CD4-positive, CD25-positive, alpha-beta regulatory T cell (primary cell): ENCODE data around the gene TNRC6A. TPM values are rescaled to one million over a fixed set of nuclear protein-coding genes. Genes with fewer than 3 reads are reported as not detected.

Source experiments
- ATAC-seq, 2 donors: fragments of 150-1000 bp; cut with Tn5 transposase; one replicate each; pipeline ENCODE4 v1.10.0; 2021; ENCODE audit warnings: low read depth in 2 of 2, moderate number of reproducible peaks in 2 of 2, moderate library complexity in 1 of 2
- DNase-seq, 3 donors: peaks; one replicate each; pipeline versions ENCODE4 v3.0.0 to v3.0.0-alpha.2; 2012 to 2022; ENCODE audit warnings: mixed read lengths in 1 of 3
- H3K27ac ChIP-seq: one replicate; pipeline ENCODE4 v1.7.0; 2013; ENCODE audit warnings: mild to moderate bottlenecking, low read length; ENCODE audit not compliant: insufficient read depth, poor library complexity, severe bottlenecking
- H3K27me3 ChIP-seq: one replicate; pipeline ENCODE4 v1.7.0; 2013; ENCODE audit warnings: low read length; ENCODE audit not compliant: control insufficient read depth, insufficient read depth
- H3K36me3 ChIP-seq: one replicate; pipeline ENCODE4 v1.7.0; 2013; ENCODE audit warnings: mild to moderate bottlenecking, low read length, moderate library complexity; ENCODE audit not compliant: control insufficient read depth, insufficient read depth
- H3K4me1 ChIP-seq: 2 replicates; pipeline ENCODE4 v1.7.0; 2013; ENCODE audit warnings: mild to moderate bottlenecking, low read length; ENCODE audit not compliant: insufficient read depth, control insufficient read depth, poor library complexity, severe bottlenecking
- H3K4me3 ChIP-seq: one replicate; pipeline ENCODE4 v1.7.0; 2013; ENCODE audit warnings: low read depth, mild to moderate bottlenecking, low read length, moderate library complexity
- H3K9me3 ChIP-seq, 2 experiments: 1 replicate in 1 of 2; 2 replicates in 1 of 2; pipeline ENCODE4 v1.7.0; 2013; ENCODE audit warnings: low read length in 2 of 2, mild to moderate bottlenecking in 1 of 2, moderate library complexity in 1 of 2; ENCODE audit not compliant: control insufficient read depth in 2 of 2
- H3K27ac Mint-ChIP-seq, 3 donors: one replicate each; pipeline ENCODE4 v1.8.0; 2020 to 2022; ENCODE audit warnings: mild to moderate bottlenecking in 3 of 3, mixed read lengths in 3 of 3, moderate library complexity in 2 of 3
- H3K27me3 Mint-ChIP-seq: one replicate; pipeline ENCODE4 v1.8.0; 2022; ENCODE audit warnings: mild to moderate bottlenecking, mixed read lengths
- H3K36me3 Mint-ChIP-seq: one replicate; pipeline ENCODE4 v1.8.0; 2020; ENCODE audit warnings: mixed read lengths
- H3K4me1 Mint-ChIP-seq, 4 donors: one replicate each; pipeline ENCODE4 v1.8.0; 2020 to 2022; ENCODE audit warnings: mixed read lengths in 4 of 4, mild to moderate bottlenecking in 1 of 4
- H3K4me3 Mint-ChIP-seq, 4 donors: one replicate each; pipeline ENCODE4 v1.8.0; 2020 to 2022; ENCODE audit warnings: mild to moderate bottlenecking in 4 of 4, mixed read lengths in 4 of 4, moderate library complexity in 3 of 4
- H3K9me3 Mint-ChIP-seq, 7 donors: one replicate each; pipeline ENCODE4 v1.8.0; 2020 to 2022; ENCODE audit warnings: mixed read lengths in 7 of 7, mild to moderate bottlenecking in 3 of 7, moderate library complexity in 2 of 7
- polyA plus RNA-seq, 4 donors: library from polyadenylated mRNA; unstranded; fragments of 300-500 nt; fragmentation: Illumina TruSeq; gene quantifications; one replicate each; pipeline ENCODE4 v1.2.3, GENCODE V29; 2021
- total RNA-seq: library from RNA; stranded (reverse); gene quantifications from one replicate; pipeline ENCODE4 v1.2.3, GENCODE V29; 2022

The TNRC6A gene
- total and polyA plus RNA-seq, 5 donors from 2014 or later, result 7.2 to 89.0 (median 10.4) TPM

DNA sequence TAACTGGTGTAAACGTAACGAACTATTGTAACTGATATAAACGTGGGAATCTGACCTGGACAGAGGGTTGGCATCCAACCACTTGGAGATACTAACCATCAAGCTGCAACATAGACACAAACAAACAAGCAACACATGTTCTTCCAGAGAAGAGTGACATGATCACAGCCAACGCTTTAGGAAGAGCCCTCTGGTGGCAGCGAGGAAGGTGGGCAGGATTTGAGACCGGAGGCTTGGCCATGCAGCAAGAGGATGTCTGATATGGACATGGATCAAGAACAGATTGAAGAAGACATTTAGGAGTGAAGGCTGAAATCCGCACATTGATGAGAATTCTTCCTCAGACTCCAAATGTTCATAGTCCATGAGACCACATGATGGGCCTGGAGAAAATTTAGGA lies 40.3 kb upstream of the TNRC6A start:
- Mint-ChIP-seq H3K27ac (no peak overlapping the region), H3K4me1 (peaks cover 0 to 3% (median under 1%) of the 10 kb centered on the region in 4 donors), H3K4me3 (no peak overlapping the region), H3K27me3 (no peaks in the 10 kb centered on the region), H3K36me3 (no peaks in the 10 kb centered on the region), H3K9me3 (peaks cover 0 to 2% (median 0%) of the 10 kb centered on the region in 7 donors)
- DNase-seq, result no peak
- Histone ChIP-seq H3K4me1 (no peaks in the 10 kb centered on the region), H3K27ac (no peak overlapping the region), H3K4me3 (no peak overlapping the region), H3K9me3 (no peaks in the 10 kb centered on the region), H3K36me3 (no peaks in the 10 kb centered on the region), H3K27me3 (no peaks in the 10 kb centered on the region)
- ATAC-seq, result no peak

DNA sequence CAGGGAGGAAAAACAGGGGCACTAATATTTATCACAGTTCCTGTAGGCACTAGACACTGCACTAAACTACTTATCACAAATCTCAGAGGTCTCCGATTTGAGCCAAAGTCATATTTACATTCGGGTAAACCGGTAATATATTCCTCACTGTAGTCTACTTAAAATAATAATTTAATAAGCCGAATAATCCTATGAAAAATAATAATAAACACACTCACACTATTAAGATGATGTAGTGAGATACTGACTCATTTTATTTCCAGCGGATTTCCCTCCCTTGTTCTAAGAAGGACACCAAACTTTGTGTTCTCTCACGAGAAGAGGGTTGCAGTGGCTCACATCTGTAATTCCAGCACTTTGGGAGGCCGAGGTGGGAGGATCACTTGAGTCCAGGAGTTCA lies 36.6 kb upstream of the TNRC6A start:
- DNase-seq, result no peak
- H3K9me3 Mint-ChIP-seq, result peaks cover 0 to 3% (median 0%) of the 10 kb centered on the region in 7 donors
- H3K4me3 ChIP-seq, result no peak overlapping the region
- no peaks in the 10 kb centered on the region for H3K27me3 ChIP-seq
- no peaks in the 10 kb centered on the region for H3K27me3 Mint-ChIP-seq
- no peaks in the 10 kb centered on the region for H3K4me1 Mint-ChIP-seq
- no peaks in the 10 kb centered on the region for H3K4me1 ChIP-seq
- H3K36me3 ChIP-seq, result no peaks in the 10 kb centered on the region
- no peaks in the 10 kb centered on the region for H3K9me3 ChIP-seq
- H3K4me3 Mint-ChIP-seq, result no peak overlapping the region
- H3K27ac ChIP-seq, result no peak overlapping the region
- no peak overlapping the region for H3K27ac Mint-ChIP-seq
- H3K36me3 Mint-ChIP-seq, result no peaks in the 10 kb centered on the region
- ATAC-seq, result no peak

DNA sequence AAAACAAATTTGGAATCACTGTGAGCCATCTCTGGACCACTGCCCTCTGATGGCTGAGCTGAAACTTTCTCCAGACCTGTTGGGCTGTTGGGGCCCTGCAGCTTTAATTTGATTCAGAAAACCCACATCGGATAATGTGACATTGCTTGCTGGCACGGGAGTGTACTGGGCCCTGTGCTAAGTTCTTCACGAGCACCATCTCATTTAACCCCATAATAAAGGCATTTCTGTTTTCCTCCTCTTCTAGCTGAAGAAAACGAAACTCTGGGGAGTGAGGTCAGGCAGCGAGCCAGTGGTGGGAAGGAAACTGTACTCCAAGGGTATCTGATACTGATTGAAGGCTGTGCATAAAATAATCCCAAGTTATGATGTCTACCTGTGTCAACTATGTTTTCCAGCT lies 34.5 kb upstream of the TNRC6A start:
- Histone ChIP-seq H3K4me1 (no peaks in the 10 kb centered on the region), H3K27me3 (no peaks in the 10 kb centered on the region), H3K27ac (no peak overlapping the region), H3K36me3 (no peaks in the 10 kb centered on the region), H3K4me3 (no peak overlapping the region), H3K9me3 (no peaks in the 10 kb centered on the region)
- Mint-ChIP-seq H3K27me3 (no peaks in the 10 kb centered on the region), H3K27ac (no peak overlapping the region), H3K9me3 (peaks cover 0 to 3% (median 0%) of the 10 kb centered on the region in 7 donors), H3K4me1 (no peaks in the 10 kb centered on the region), H3K4me3 (no peak overlapping the region), H3K36me3 (no peaks in the 10 kb centered on the region)
- no peak for DNase-seq
- ATAC-seq, result no peak

DNA sequence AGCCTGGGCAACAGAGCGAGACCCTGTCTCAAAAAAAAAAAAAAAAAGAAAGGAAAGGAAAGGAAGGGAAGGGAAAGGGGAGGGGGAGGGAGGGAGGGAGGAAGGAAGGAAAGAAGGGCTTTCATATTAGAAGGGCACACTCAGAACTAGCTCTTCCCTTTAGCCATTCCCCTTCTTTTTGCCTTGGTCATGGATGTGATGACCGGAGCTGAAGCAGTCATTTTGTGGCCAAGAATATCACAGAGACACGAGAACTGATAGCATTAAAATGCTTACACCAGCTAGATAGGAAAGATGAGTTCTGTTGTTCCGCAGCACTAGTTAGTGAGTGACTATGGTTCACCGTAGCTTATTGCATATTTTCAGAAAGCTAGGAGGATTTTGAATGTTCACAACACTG lies 32.8 kb upstream of the TNRC6A start:
- H3K4me3 ChIP-seq, result no peak overlapping the region
- Mint-ChIP-seq H3K9me3 (peaks cover 0 to 4% (median 0%) of the 10 kb centered on the region in 7 donors), H3K27me3 (no peaks in the 10 kb centered on the region), H3K36me3 (no peaks in the 10 kb centered on the region), H3K4me1 (no peaks in the 10 kb centered on the region), H3K4me3 (no peak overlapping the region), H3K27ac (no peak overlapping the region)
- H3K27ac ChIP-seq, result no peak overlapping the region
- DNase-seq, result no peak
- no peaks in the 10 kb centered on the region for H3K27me3 ChIP-seq
- no peaks in the 10 kb centered on the region for H3K4me1 ChIP-seq
- no peak for ATAC-seq
- no peaks in the 10 kb centered on the region for H3K9me3 ChIP-seq
- no peaks in the 10 kb centered on the region for H3K36me3 ChIP-seq

DNA sequence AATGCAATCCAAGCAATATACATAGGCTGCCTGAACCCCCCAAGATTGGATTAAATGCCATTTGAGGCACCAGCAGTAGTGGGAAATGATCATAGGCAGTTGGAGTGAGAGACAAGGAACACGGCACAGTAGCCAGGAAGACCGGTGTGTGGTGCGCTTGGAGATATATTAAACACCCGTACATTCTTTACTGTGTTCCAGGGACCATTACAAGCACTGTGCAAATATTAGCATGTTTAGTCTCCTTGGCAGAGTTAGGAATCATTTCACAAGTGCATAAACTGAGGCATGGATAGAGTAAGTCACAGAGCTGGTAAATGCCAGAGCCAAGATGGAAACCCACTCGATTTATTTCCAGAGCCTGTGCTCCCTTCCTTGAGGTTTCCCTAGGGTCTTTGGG lies 31.1 kb upstream of the TNRC6A start:
- Histone ChIP-seq H3K4me3 (no peak overlapping the region), H3K27ac (no peak overlapping the region), H3K27me3 (no peaks in the 10 kb centered on the region), H3K4me1 (no peaks in the 10 kb centered on the region), H3K9me3 (no peaks in the 10 kb centered on the region), H3K36me3 (no peaks in the 10 kb centered on the region)
- Mint-ChIP-seq H3K4me3 (no peak overlapping the region), H3K27ac (no peak overlapping the region), H3K36me3 (no peaks in the 10 kb centered on the region), H3K9me3 (peaks cover 0 to 6% (median 0%) of the 10 kb centered on the region in 7 donors), H3K27me3 (peaks cover 4% of the 10 kb centered on the region), H3K4me1 (no peaks in the 10 kb centered on the region)
- no peak for DNase-seq
- ATAC-seq, result no peak

DNA sequence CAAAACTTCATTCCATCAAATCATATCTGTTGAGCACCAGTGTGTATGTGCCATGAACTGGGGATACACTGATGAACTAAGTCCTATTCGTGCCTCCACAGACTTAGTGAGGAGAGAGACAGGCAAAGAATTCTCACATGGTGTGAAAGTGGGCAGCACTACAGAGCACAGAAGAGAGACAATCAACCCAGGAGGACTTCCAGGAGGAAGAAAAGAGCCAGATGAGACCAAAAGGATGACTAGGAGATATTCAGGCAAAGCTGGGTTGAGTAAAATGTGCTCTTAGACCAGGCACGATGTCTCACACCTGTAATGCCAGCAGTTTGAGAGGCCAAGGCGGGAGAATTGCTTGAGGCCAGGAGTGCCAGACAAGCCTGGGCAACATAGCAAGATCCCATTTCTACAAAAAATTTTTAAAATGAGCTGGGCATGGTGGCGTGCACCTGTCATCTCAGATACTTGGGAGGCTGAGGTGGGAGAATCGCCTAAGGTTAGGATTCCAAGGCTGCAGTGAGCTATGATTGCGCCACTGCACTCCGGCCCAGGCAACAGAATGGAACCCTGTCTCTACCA lies 30.2 kb upstream of the TNRC6A start:
- H3K36me3 Mint-ChIP-seq, result no peaks in the 10 kb centered on the region
- Histone ChIP-seq H3K4me3 (no peak overlapping the region), H3K27ac (no peak overlapping the region), H3K27me3 (no peaks in the 10 kb centered on the region), H3K4me1 (no peaks in the 10 kb centered on the region), H3K36me3 (no peaks in the 10 kb centered on the region), H3K9me3 (no peaks in the 10 kb centered on the region)
- H3K4me1 Mint-ChIP-seq, result no peaks in the 10 kb centered on the region
- peaks cover 0 to 3% (median 0%) of the 10 kb centered on the region in 7 donors for H3K9me3 Mint-ChIP-seq
- no peak overlapping the region for H3K27ac Mint-ChIP-seq
- H3K4me3 Mint-ChIP-seq, result no peak overlapping the region
- ATAC-seq (no peak), DNase-seq (no peak)
- peaks cover 4% of the 10 kb centered on the region for H3K27me3 Mint-ChIP-seq

DNA sequence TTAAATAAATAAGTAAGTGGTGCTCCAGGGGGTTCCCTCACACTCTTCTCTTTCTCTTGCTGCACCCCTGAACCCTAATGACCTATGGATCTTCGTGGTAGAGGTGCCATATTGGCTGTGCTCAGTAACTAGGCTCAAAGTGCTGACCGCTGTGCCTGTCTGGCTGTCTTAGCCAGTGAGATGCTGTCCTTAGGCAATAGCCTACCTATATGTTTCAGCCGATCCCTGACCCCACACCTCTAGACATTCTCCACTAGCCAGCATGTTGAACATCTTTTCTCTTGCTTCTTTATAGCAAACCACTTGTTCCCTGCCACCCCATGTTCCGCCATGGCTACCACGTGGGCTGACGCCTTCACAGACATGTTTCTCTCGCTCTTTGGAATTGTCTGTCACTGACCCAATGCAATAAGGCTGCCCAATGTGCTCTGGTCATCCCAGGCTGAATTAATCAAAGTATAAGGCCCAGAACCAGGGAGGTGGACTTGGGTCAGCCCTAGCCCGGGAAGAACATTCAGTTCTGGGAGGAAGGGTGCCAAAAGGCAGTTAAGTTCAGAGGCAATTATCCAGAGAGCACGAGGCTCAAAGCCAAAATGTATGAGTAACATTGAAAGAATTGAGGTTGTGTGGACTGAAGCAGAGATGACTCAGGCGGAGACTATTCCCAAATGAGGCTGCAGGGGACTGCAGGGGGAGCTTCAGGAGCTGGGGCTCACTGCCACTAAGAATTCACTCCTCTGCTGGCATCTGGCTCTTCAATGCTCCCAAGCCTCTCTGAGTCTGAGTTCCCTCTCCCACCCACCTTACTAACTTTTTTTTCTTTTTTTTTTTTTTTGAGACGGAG lies 28.7 kb upstream of the TNRC6A start:
- no peak overlapping the region for H3K4me3 ChIP-seq
- H3K4me1 ChIP-seq, result no peaks in the 10 kb centered on the region
- H3K4me3 Mint-ChIP-seq, result no peak overlapping the region
- H3K27me3 ChIP-seq, result no peaks in the 10 kb centered on the region
- peaks cover 4% of the 10 kb centered on the region for H3K27me3 Mint-ChIP-seq
- H3K27ac Mint-ChIP-seq, result no peak overlapping the region
- no peaks in the 10 kb centered on the region for H3K4me1 Mint-ChIP-seq
- H3K27ac ChIP-seq, result no peak overlapping the region
- ATAC-seq (no peak), DNase-seq (no peak)
- no peaks in the 10 kb centered on the region for H3K36me3 ChIP-seq
- peaks cover 0 to 3% (median 0%) of the 10 kb centered on the region in 7 donors for H3K9me3 Mint-ChIP-seq
- no peaks in the 10 kb centered on the region for H3K36me3 Mint-ChIP-seq
- no peaks in the 10 kb centered on the region for H3K9me3 ChIP-seq

DNA sequence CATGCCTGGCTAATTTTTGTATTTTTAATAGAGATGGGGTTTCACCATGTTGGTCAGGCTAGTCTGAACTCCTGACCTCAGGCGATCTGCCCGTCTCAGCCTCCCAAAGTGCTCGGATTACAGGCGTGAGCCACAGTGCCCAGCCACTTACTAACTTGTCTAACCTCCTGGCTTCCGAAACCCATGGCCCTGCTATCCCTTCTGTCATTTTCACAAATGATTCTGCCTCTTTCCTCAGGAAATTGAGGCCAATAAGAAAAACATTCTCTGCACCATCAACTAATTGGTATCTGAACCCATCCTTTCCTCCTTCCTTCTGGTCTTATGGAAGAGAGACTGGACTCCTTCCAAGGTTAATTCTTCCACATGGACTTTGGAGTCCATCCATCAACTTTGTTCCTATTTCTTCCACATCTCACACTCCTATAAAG lies 27.9 kb upstream of the TNRC6A start:
- ATAC-seq (no peak), DNase-seq (no peak)
- Mint-ChIP-seq H3K27ac (no peak overlapping the region), H3K4me3 (no peak overlapping the region), H3K9me3 (peaks cover 0 to 3% (median 0%) of the 10 kb centered on the region in 7 donors), H3K4me1 (no peaks in the 10 kb centered on the region), H3K27me3 (peaks cover 4% of the 10 kb centered on the region), H3K36me3 (no peaks in the 10 kb centered on the region)
- Histone ChIP-seq H3K9me3 (no peaks in the 10 kb centered on the region), H3K36me3 (no peaks in the 10 kb centered on the region), H3K4me3 (no peak overlapping the region), H3K27ac (no peak overlapping the region), H3K27me3 (no peaks in the 10 kb centered on the region), H3K4me1 (no peaks in the 10 kb centered on the region)
